DOHH2 (cell line): ENCODE data around the gene TRIM14.
A peak's percentile ranks its signal among the peaks of the same experiment; 100 is the strongest.

Experiments used
- H3F3A ChIP-seq: fragments of 200-600 bp; sonication (generic), shearing (Covaris generic); 2 replicates; pipeline ENCODE4 v1.6.0; 2016; ENCODE audit warnings: antibody characterized with exemption, mild to moderate bottlenecking; ENCODE audit not compliant: control insufficient read depth, insufficient read depth
- H3K27ac ChIP-seq: fragments of 200-600 bp; sonication (generic); 2 replicates; pipeline ENCODE4 v1.5.1; 2014; ENCODE audit warnings: low read depth, mild to moderate bottlenecking, low read length, moderate library complexity
- H3K27me3 ChIP-seq: fragments of 200-600 bp; sonication (generic); 2 replicates; pipeline ENCODE4 v1.6.1; 2014; ENCODE audit warnings: mild to moderate bottlenecking, low read length, mixed read lengths; ENCODE audit not compliant: control insufficient read depth
- H3K36me3 ChIP-seq: fragments of 200-600 bp; sonication (generic); 2 replicates; pipeline ENCODE4 v1.6.1; 2014; ENCODE audit warnings: mild to moderate bottlenecking, low read length, moderate library complexity, mixed read lengths; ENCODE audit not compliant: control insufficient read depth
- H3K4me1 ChIP-seq: fragments of 200-600 bp; sonication (generic); 2 replicates; pipeline ENCODE4 v1.6.1; 2014; ENCODE audit warnings: mild to moderate bottlenecking, low read length, mixed read lengths; ENCODE audit not compliant: control insufficient read depth
- H3K4me2 ChIP-seq: fragments of 200-600 bp; sonication (generic); 2 replicates; pipeline ENCODE4 v1.6.0; 2014; ENCODE audit warnings: mild to moderate bottlenecking, low read length, moderate library complexity
- H3K4me3 ChIP-seq: fragments of 200-600 bp; sonication (generic); 2 replicates; pipeline ENCODE4 v1.5.1; 2014; ENCODE audit warnings: mild to moderate bottlenecking, low read length, mixed read lengths
- H3K79me2 ChIP-seq: fragments of 200-600 bp; sonication (generic); 2 replicates; pipeline ENCODE4 v1.6.1; 2014; ENCODE audit warnings: mild to moderate bottlenecking, low read length, mixed read lengths; ENCODE audit not compliant: control insufficient read depth
- H3K9me2 ChIP-seq: fragments of 200-600 bp; sonication (generic); replicated peaks from 2 replicates; pipeline ENCODE4 v1.6.1; 2014; ENCODE audit warnings: mild to moderate bottlenecking, low read length, mixed read lengths; ENCODE audit not compliant: control insufficient read depth
- H3K9me3 ChIP-seq: fragments of 200-600 bp; sonication (generic); 2 replicates; pipeline ENCODE4 v1.6.1; 2014; ENCODE audit warnings: antibody characterized with exemption, low read length, mixed read lengths; ENCODE audit not compliant: control insufficient read depth, insufficient read depth
- H4K20me1 ChIP-seq: fragments of 200-600 bp; sonication (generic); 2 replicates; pipeline ENCODE4 v1.6.0; 2014; ENCODE audit warnings: low read depth, mild to moderate bottlenecking, antibody characterized with exemption, low read length, moderate library complexity; ENCODE audit not compliant: control insufficient read depth, insufficient read depth
- CTCF ChIP-seq: fragments of 200-600 bp; sonication (generic); IDR thresholded peaks from one replicate; pipeline ENCODE4 v1.5.1; 2014; ENCODE audit warnings: antibody characterized with exemption, mild to moderate bottlenecking, low read depth, low read length; ENCODE audit not compliant: poor library complexity, severe bottlenecking
- EZH2phosphoT487 ChIP-seq: fragments of 200-600 bp; sonication (generic); IDR thresholded peaks from 2 replicates; pipeline ENCODE4 v1.6.1; 2017; ENCODE audit warnings: borderline replicate concordance, mild to moderate bottlenecking, antibody characterized with exemption, low read length, moderate library complexity, mixed read lengths

Gene TRIM14

GRCh38 chr9:98118640-98119601, at the start of gene TRIM14:
Gene TRIM14 (minus strand): TSS chr9:98119222. CDS start chr9:98119188, 34 bp downstream.
- peaks cover 3% of the 10 kb centered on the region; the same call in 1 of the 2 replicates for H3F3A ChIP-seq
- no peaks in the 10 kb centered on the region for H3K9me2 ChIP-seq
- H3K27me3 ChIP-seq: no peaks in the 10 kb centered on the region
- H3K79me2 ChIP-seq: peaks cover 25% of the 10 kb centered on the region
- H3K27ac ChIP-seq: peak within 1 kb of the TSS; percentile 57
- peaks cover 68% of the 10 kb centered on the region for H3K4me1 ChIP-seq
- no peaks in the 10 kb centered on the region for H4K20me1 ChIP-seq
- H3K9me3 ChIP-seq: no peaks in the 10 kb centered on the region
- H3K4me3 ChIP-seq: peak within 1 kb of the TSS; percentile 78
- peak within 1 kb of the TSS; percentile 84 for H3K4me2 ChIP-seq
- TF ChIP-seq CTCF: no peak
- no peak for TF ChIP-seq EZH2phosphoT487
- H3K36me3 ChIP-seq: peaks cover 12% of the 10 kb centered on the region

DNA sequence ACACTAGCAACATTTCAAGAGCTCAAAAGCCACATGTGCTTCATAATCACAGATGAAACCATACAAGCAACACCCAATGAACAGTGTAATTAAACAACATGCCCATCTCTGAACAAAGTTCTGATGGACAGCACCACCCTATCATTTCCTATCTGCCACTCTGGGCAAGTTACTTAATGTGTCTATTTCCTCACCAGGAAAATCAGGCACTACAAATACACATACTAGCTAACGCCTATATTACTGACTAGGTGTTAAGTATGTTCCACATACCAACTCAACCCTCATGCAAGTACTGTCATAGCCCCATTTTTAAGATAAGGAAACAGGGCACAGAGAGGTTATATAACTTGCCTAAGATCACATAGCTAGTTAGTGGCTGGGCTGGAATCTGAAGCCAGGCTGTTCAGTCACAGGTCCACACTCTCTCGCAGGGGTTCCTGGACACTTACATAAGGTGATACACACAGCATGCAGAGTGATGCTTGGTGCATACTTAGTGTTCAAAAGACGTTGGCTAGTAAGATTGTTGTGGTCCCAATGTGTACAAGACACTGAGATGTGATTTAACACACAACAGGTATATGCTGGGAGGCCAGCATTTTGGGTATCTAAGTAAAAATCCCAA, 49.2 kb upstream of the TRIM14 start:
- H3F3A ChIP-seq: no peaks in the 10 kb centered on the region
- TF ChIP-seq EZH2phosphoT487 (no peak), CTCF (no peak)
- no peaks in the 10 kb centered on the region for H3K9me2 ChIP-seq
- no peak overlapping the region for H3K27ac ChIP-seq
- H3K27me3 ChIP-seq: peaks cover 3% of the 10 kb centered on the region; the same call in 1 of the 2 replicates
- no peaks in the 10 kb centered on the region for H3K36me3 ChIP-seq
- no peak overlapping the region for H3K4me3 ChIP-seq
- H3K4me2 ChIP-seq: no peak overlapping the region
- H4K20me1 ChIP-seq: no peaks in the 10 kb centered on the region
- peaks cover 12% of the 10 kb centered on the region for H3K4me1 ChIP-seq
- no peaks in the 10 kb centered on the region for H3K79me2 ChIP-seq
- no peaks in the 10 kb centered on the region for H3K9me3 ChIP-seq

DNA sequence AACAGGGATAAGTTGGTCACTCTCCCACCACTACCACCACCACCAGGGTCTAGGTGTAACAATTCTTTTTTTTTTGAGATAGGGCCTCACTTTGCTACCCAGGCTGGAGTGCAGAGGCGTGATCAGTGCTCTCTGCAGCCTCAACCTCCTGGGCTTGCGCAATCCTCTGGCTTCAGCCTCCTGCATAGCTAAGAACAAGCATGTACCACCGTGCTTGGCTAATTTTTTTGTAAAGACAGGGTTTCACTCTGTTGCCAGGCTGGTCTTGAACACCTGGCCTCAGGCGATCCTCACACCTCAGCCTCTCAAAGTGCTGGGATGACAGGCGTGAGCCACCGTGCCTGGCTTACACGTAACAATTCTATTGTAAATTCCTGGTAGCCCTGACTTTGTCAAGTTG, 45.9 kb upstream of the TRIM14 start:
- H3K79me2 ChIP-seq: no peaks in the 10 kb centered on the region
- no peak overlapping the region for H3K4me3 ChIP-seq
- no peaks in the 10 kb centered on the region for H3K9me2 ChIP-seq
- no peaks in the 10 kb centered on the region for H4K20me1 ChIP-seq
- H3F3A ChIP-seq: no peaks in the 10 kb centered on the region
- no peaks in the 10 kb centered on the region for H3K9me3 ChIP-seq
- TF ChIP-seq CTCF (no peak), EZH2phosphoT487 (no peak)
- no peaks in the 10 kb centered on the region for H3K36me3 ChIP-seq
- no peak overlapping the region for H3K27ac ChIP-seq
- H3K4me2 ChIP-seq: no peak overlapping the region
- peaks cover 3% of the 10 kb centered on the region; the same call in 1 of the 2 replicates for H3K27me3 ChIP-seq
- peaks cover 12% of the 10 kb centered on the region for H3K4me1 ChIP-seq
